Left ventricle myocardium inferior (tissue), 1 donor: ENCODE data around the gene NINJ2. TPM values are rescaled to one million over a fixed set of nuclear protein-coding genes. Genes with fewer than 3 reads are reported as not detected.

ENCODE experiments used
- DNase-seq: peaks from one replicate; pipeline ENCODE4 v3.0.0-alpha.2; 2020
- H3K27ac ChIP-seq: fragments of 200-600 bp; replicated peaks from 2 replicates; pipeline ENCODE4 v1.8.0; 2021
- H3K27me3 ChIP-seq: fragments of 200-600 bp; 2 replicates; pipeline ENCODE4 v1.8.0; 2021; ENCODE audit warnings: low read depth
- H3K36me3 ChIP-seq: fragments of 200-600 bp; 2 replicates; pipeline ENCODE4 v1.8.0; 2021
- H3K4me1 ChIP-seq: fragments of 200-600 bp; 2 replicates; pipeline ENCODE4 v1.8.0; 2021
- H3K4me3 ChIP-seq: fragments of 200-600 bp; 2 replicates; pipeline ENCODE4 v1.8.0; 2021; ENCODE audit warnings: mild to moderate bottlenecking, moderate library complexity
- H3K9me3 ChIP-seq: fragments of 200-600 bp; replicated peaks from 2 replicates; pipeline ENCODE4 v1.8.0; 2021
- intact Hi-C: fragments of 100-400 bp; cut with micrococcal nuclease; formaldehyde crosslinking; loops from one replicate; pipeline ENCODE4 v1.11.0; 2022
- total RNA-seq: library from RNA; stranded (reverse); fragmentation: NEBNext Ultra II Directional; extraction: Animal tissue kit (Norgen Biotek cat#: 25700); gene quantifications from one replicate; pipeline ENCODE4 v1.2.1, GENCODE V29; 2021
- TF ChIP-seq, protein P1 (sequence below): fragments of 200-600 bp; IDR thresholded peaks from 2 replicates; pipeline ENCODE4 v1.8.0; 2021; ENCODE audit warnings: antibody characterized with exemption, mild to moderate bottlenecking, borderline replicate concordance
- donor health status: DM: no; HTN: yes; CAD: no; lungs with severe emphysema.

Gene NINJ2
- total RNA-seq, 1 donor from 2014 or later = 4.6 TPM

DNA sequence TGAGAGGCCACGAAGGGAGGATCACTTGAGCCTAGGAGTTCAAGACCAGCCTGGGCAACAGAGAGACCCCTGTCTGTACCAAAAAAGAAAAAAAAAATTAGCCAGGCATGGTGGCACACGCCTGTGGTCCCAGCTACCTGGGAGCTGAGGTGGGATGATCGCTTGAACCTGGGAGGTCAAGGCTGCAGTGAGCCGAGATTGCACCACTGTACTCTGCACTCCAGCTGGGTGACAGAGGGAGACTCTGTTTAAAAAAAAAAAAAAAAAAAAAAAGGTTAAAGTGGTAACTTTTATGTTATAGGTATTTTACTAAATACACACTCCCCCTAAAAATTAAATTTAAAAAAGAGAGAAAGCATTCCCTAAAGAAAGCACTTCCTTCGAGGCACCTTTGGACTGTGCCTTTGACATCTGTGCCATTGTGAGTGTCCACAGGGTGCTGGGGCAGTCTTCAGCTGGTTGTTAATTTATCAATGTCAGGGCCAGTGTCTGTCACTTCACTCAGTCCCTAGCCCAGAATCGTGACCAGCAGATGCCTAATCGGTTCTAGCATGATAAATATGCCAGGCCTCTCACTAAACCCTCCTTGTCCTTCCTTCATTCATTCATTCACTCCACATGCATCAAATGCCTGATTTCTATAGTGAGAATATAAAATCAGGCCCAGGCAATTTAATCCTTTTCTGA is 140.4 kb downstream of the NINJ2 start:
- TF ChIP-seq, protein P1, sequence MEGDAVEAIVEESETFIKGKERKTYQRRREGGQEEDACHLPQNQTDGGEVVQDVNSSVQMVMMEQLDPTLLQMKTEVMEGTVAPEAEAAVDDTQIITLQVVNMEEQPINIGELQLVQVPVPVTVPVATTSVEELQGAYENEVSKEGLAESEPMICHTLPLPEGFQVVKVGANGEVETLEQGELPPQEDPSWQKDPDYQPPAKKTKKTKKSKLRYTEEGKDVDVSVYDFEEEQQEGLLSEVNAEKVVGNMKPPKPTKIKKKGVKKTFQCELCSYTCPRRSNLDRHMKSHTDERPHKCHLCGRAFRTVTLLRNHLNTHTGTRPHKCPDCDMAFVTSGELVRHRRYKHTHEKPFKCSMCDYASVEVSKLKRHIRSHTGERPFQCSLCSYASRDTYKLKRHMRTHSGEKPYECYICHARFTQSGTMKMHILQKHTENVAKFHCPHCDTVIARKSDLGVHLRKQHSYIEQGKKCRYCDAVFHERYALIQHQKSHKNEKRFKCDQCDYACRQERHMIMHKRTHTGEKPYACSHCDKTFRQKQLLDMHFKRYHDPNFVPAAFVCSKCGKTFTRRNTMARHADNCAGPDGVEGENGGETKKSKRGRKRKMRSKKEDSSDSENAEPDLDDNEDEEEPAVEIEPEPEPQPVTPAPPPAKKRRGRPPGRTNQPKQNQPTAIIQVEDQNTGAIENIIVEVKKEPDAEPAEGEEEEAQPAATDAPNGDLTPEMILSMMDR = no peak
- Histone ChIP-seq H3K9me3 (no peaks in the 10 kb centered on the region), H3K4me1 (peaks cover 29% of the 10 kb centered on the region), H3K4me3 (no peak overlapping the region), H3K36me3 (no peaks in the 10 kb centered on the region), H3K27ac (no peak overlapping the region), H3K27me3 (peaks cover 33% of the 10 kb centered on the region)
- no peak for DNase-seq
- intact Hi-C loops = no loop called here

DNA sequence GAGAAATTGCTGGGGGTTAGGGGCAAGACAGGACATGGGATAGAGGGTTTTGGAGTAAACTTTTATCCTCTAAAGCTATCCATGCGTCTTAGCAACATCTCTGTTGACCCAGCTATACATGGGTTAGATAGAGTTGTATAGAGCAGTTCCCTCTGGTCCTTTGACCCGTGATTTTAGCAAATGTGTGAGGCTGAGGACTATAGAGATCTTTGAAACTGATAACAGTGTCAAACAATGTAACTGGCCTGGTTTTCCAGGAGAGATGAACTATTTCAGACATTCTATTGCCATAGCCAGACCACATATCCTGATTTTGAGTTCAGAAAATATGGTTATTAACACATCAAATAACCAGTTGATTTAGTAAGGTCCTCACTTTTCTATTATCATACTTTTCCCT is 143.1 kb downstream of the NINJ2 start:
- Histone ChIP-seq H3K27ac (no peak overlapping the region), H3K4me3 (no peak overlapping the region), H3K4me1 (peaks cover 29% of the 10 kb centered on the region), H3K36me3 (no peaks in the 10 kb centered on the region), H3K27me3 (peaks cover 36% of the 10 kb centered on the region), H3K9me3 (no peaks in the 10 kb centered on the region)
- intact Hi-C loops = no loop called here
- TF ChIP-seq, protein P1 = no peak
- DNase-seq = no peak

DNA sequence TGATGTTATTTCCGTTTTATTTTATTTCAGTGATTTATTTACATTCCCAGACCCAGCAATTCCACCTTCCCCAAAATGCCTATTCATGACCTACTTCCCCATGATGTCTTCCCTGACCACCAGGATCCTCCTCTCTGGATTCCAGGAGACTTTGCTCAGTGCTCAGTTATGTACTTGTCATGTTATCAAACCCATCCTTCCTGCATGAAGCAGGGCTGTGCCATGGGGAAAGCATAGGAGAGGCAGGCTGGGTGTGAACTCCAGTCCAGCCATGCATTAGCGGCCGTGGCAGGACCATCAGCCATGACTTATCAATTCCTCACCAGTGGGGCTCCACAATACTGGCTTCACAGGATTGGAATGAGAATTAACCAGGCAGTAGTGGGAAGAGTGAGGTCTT is 145.7 kb downstream of the NINJ2 start:
- intact Hi-C loops = no loop called here
- TF ChIP-seq, protein P1 = no peak
- no peaks in the 10 kb centered on the region for H3K36me3 ChIP-seq

More for the DNA sequence above, 145.7 kb downstream of the NINJ2 start:
- peaks cover 36% of the 10 kb centered on the region for H3K27me3 ChIP-seq
- H3K9me3 ChIP-seq = no peaks in the 10 kb centered on the region
- DNase-seq = no peak
- no peak overlapping the region for H3K27ac ChIP-seq
- no peak overlapping the region for H3K4me3 ChIP-seq
- H3K4me1 ChIP-seq = peaks cover 21% of the 10 kb centered on the region

Other genes starting within 250 kb of the NINJ2 start
- 43.4 TPM for gene B4GALNT3, start 203.5 kb downstream of the NINJ2 start, total RNA-seq
- gene WNK1, start 89.1 kb upstream of the NINJ2 start, total RNA-seq = 289 TPM